Fibroblast of the aortic adventitia (primary cell): ENCODE results near the gene RNF8. TPM values are rescaled to one million over a fixed set of nuclear protein-coding genes. Genes with fewer than 3 reads are reported as not detected.
A peak's percentile ranks its signal among the peaks of the same experiment; 100 is the strongest.

Experiments used
- DNase-seq: peaks from one replicate; pipeline ENCODE4 v3.0.0-alpha.2; 2010; ENCODE audit warnings: low read depth
- H3K4me3 ChIP-seq: 2 replicates; pipeline ENCODE4 v1.5.1; 2011; ENCODE audit warnings: low read depth, mild to moderate bottlenecking, control low read depth, low read length, moderate library complexity
- total RNA-seq: library from RNA; depleted of rRNA; stranded (reverse); fragments of >200 nt; gene quantifications from 2 replicates; pipeline ENCODE4 v1.2.3, GENCODE V29; 2012; ENCODE audit warnings: low replicate concordance
- TF ChIP-seq, protein P1 (sequence below): IDR thresholded peaks from 2 replicates; pipeline ENCODE4 v1.5.1; 2011; ENCODE audit warnings: mild to moderate bottlenecking, low read length, control low read depth, inconsistent platforms; ENCODE audit not compliant: insufficient read depth

Gene RNF8
- total RNA-seq, 1 donor = 18.8 TPM

DNA sequence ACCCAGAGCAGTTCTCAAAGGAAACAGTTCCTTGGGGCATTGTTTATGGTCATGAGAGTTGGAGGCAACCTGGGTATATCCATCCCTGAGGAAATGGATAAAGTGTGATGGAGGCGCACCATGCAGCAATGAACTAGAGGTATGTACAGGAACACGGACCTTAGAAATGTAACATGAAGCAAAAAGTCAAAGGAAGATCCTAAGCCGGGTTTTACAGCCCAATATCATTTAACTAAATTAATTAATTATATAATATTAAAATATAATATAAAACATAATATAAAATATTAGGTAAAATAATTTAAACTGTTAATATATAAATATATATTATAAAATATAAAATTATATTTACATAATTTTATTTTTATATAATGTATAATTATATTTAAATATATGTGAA lies 44.1 kb upstream of the RNF8 start:
- TF ChIP-seq, protein P1, sequence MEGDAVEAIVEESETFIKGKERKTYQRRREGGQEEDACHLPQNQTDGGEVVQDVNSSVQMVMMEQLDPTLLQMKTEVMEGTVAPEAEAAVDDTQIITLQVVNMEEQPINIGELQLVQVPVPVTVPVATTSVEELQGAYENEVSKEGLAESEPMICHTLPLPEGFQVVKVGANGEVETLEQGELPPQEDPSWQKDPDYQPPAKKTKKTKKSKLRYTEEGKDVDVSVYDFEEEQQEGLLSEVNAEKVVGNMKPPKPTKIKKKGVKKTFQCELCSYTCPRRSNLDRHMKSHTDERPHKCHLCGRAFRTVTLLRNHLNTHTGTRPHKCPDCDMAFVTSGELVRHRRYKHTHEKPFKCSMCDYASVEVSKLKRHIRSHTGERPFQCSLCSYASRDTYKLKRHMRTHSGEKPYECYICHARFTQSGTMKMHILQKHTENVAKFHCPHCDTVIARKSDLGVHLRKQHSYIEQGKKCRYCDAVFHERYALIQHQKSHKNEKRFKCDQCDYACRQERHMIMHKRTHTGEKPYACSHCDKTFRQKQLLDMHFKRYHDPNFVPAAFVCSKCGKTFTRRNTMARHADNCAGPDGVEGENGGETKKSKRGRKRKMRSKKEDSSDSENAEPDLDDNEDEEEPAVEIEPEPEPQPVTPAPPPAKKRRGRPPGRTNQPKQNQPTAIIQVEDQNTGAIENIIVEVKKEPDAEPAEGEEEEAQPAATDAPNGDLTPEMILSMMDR = no peak
- no peak overlapping the region for H3K4me3 ChIP-seq
- DNase-seq = no peak

DNA sequence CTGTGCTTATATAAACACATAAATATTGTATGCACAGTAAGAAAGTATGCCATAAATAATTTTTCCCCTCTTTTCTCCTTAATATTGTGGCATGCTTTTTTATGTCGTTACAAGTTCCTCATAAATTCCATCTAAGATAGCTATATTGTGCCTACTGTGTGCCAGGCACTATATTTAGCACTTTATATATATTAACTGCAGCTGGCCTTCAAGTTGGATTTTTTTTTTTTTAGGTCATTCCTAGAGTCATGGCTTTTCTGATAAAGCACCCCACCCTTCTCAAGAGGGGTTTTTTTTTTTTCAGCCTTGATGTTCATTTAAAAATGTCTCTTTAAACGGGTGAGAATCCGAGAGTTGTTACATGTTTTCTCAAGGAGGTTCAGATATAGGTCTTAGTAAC lies 42.8 kb upstream of the RNF8 start:
- TF ChIP-seq, protein P1 = no peak
- DNase-seq = no peak
- H3K4me3 ChIP-seq = no peak overlapping the region

DNA sequence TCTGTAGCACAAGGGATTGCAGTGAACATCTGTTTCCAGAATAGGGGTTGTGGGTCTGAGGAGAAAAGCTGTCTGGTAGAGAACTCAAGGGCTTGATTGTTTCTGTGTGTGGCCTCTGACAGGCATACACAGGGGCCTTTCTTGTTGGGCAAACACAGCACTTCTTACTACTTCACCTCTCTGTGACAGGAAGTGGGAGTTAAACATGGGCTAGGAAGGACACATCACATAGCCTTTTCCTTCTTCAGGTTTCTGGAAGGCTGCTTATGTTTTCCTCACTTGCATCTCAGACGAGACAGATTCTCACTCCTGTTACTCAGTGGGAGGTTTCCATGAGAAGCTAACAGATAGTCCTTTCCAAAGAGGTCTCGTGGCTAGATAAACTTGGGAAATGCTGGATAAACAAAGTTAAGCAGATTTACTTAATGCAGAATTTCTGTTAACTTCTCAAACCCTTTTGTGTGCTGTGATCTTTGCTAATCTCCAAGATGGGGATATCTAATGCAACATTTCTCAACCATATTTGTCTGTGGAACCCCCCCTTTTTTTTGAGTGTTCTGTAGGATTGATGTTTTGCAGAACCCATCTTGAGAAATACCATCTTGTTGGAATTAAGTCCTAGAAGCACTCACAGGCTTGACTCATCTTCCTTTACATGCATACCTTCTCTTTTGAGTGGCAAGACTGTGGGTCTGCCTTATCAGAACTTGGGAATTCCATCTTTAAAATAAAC lies 41.9 kb upstream of the RNF8 start:
- no peak overlapping the region for H3K4me3 ChIP-seq
- TF ChIP-seq, protein P1 = no peak
- DNase-seq = peak; percentile 70

DNA sequence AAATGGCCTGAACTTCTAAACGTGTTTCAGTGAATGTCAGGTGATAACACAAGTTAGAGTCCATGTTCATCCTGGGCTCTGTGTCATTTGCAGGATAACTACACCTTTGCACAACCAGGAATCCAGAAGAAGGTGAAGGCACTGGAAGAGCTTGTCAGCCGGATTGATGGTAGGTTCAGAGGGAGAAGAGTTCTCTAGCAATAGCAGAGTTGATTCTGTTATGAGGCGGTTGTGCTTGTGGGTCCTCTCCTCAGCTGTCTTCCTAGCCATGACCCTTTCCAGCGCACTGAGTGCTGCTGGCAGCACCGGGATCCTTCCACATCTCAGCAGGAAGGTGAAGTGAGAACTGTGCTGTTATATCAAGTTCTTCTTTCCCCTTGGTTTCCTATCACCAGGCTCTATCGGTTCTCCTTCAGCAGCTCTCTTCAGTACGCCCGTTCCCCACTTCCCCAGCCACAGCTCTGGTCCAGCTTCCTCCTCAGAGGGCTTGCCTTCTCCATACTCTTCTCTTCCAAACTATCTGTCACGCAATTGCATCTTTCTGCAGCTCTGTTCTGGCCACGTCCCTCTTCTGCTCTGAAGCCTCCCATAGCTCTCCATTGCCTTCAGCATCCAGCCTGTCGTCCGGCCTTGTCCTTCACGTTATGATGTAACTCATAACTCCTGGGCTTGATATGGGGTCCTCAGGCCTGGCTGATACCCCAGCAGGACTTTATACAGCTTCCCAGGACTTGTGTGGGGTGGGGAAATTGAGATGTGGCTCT lies 39.9 kb upstream of the RNF8 start:
- no peak for DNase-seq
- no peak overlapping the region for H3K4me3 ChIP-seq
- TF ChIP-seq, protein P1 = no peak

DNA sequence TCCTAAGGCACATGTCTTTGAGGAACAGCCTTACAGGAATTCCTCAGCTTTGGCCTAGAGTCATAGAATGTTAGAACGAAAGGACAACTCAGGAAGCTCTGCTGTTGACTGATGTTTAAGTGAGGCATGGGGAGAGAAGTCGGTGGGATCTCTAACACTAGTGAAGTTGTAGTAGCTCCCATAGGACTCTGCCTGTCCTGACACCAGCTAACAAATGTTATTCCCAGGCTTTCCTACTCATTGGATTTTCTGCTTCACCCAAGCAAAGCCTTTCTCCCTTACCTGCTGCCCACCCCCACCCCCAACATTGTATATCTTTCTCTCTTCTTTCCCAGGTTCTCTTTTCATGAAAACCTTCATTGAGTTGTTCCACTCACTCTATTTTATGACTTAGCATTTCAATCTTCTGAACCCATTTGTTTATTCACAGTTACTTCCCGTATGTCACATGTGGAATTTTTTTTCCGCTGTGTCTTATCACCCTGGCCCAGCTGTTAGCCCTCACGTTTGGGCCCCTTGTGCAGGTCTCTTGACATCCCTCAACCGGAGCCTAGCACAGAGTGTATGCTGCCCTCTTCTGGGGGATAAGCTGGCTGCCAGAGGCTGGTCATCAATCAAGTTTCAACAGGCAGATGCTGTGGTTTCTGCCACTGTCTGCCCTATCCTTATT lies 39.2 kb upstream of the RNF8 start:
- DNase-seq = peak; percentile 46
- TF ChIP-seq, protein P1 = peak; percentile 51

DNA sequence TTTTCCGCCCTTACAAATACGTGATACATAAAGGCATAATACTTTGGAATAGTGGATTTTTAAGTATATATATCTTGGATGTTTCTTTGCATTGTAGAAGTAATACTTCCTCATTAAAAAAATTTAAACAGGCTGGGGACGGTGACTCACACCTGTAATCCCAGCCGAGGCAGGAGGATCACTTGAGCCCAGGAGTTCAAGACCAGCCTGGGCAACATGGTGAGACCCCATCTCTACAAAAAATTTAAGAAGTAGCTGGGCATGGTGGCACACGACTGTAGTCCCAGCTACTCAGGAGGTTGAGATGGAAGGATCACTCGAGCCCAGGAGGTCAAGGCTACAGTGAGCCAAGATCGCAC lies 38.6 kb upstream of the RNF8 start:
- TF ChIP-seq, protein P1 = no peak

More for the DNA sequence above, 39.2 kb upstream of the RNF8 start:
- H3K4me3 ChIP-seq = no peak overlapping the region

More for the DNA sequence above, 38.6 kb upstream of the RNF8 start:
- no peak for DNase-seq
- no peak overlapping the region for H3K4me3 ChIP-seq
